SU-DHL-6 (cell line): ENCODE results near the gene DYNLL2.

Source experiments
- CTCF ChIP-seq: fragments of 200-600 bp; sonication (generic); IDR thresholded peaks from one replicate; pipeline ENCODE4 v1.5.1; 2017; ENCODE audit warnings: antibody characterized with exemption, mild to moderate bottlenecking, low read length, moderate library complexity; ENCODE audit not compliant: insufficient read depth, poor library complexity, severe bottlenecking
- EZH2phosphoT487 ChIP-seq: fragments of 200-600 bp; sonication (generic), shearing (Covaris generic); conservative IDR thresholded peaks from 2 replicates; pipeline ENCODE4 v1.6.1; 2018; ENCODE audit warnings: mild to moderate bottlenecking, antibody characterized with exemption, low read length, moderate library complexity, mixed read lengths

- TF ChIP-seq EZH2phosphoT487 (no peak), CTCF (no peak)
These were observed 5.9 kb downstream of the DYNLL2 start for GRCh38 chr17:58089111-58089510.
